ENCODE results near the gene TAOK3. TPM values are rescaled to one million over a fixed set of nuclear protein-coding genes. Genes with fewer than 3 reads are reported as not detected.
"Not testable (repeated sequence)": the region's sequence is repeated elsewhere in the genome, so short reads cannot be mapped to it uniquely, and the experiment has no call there.

Gene TAOK3
- total RNA-seq, 2 donors from 2014 or later, result 106 to 107 TPM

GRCh38 chr12:118359541-118359915 is 13.2 kb downstream of the TAOK3 start:
- Mint-ChIP-seq H3K4me3 (peak overlapping the region; percentile 89), H3K27ac (peak overlapping the region; percentile 88 to 98), H3K36me3 (no peaks in the 10 kb centered on the region), H3K9me3 (no peaks in the 10 kb centered on the region), H3K27me3 (no peaks in the 10 kb centered on the region), H3K4me1 (ENCODE audit: low read depth in 2 of 2) (peaks cover 35 to 46% of the 10 kb centered on the region in 2 donors)
- DNase-seq (ENCODE audit: low spot score), result no peak
- peak in 1 of 2 donors; percentile 41 for ATAC-seq

- Mint-ChIP-seq H3K4me1 (ENCODE audit: low read depth in 2 of 2) (peaks cover 34 to 46% of the 10 kb centered on the region in 2 donors), H3K9me3 (no peaks in the 10 kb centered on the region), H3K27me3 (no peaks in the 10 kb centered on the region), H3K27ac (peak overlapping the region; percentile 88 to 98), H3K4me3 (peak overlapping the region; percentile 89), H3K36me3 (peaks cover 5% of the 10 kb centered on the region)
- peak; percentile 59 to 60 for ATAC-seq
- DNase-seq (ENCODE audit: low spot score), result no peak
Measured at GRCh38 chr12:118358612-118359540, 13.8 kb downstream of the TAOK3 start.

- Mint-ChIP-seq H3K36me3 (peaks cover 10% of the 10 kb centered on the region), H3K4me3 (peak overlapping the region; percentile 89), H3K4me1 (ENCODE audit: low read depth in 2 of 2) (peaks cover 40 to 46% of the 10 kb centered on the region in 2 donors), H3K9me3 (no peaks in the 10 kb centered on the region), H3K27me3 (no peaks in the 10 kb centered on the region), H3K27ac (peak overlapping the region; percentile 88 to 98)
- ATAC-seq, result no peak
- DNase-seq (ENCODE audit: low spot score), result no peak
Measured at GRCh38 chr12:118358008-118358359, 14.7 kb downstream of the TAOK3 start.

- Mint-ChIP-seq H3K27ac (peak overlapping the region; percentile 88 to 98), H3K4me1 (ENCODE audit: low read depth in 2 of 2) (peaks cover 41 to 49% of the 10 kb centered on the region in 2 donors), H3K9me3 (no peaks in the 10 kb centered on the region), H3K4me3 (peak overlapping the region; percentile 89), H3K27me3 (no peaks in the 10 kb centered on the region), H3K36me3 (peaks cover 11% of the 10 kb centered on the region)
- ATAC-seq (peak; percentile 85 to 86), DNase-seq (ENCODE audit: low spot score) (no peak)
Measured at GRCh38 chr12:118357257-118358007, 15.3 kb downstream of the TAOK3 start.

- H3K4me3 Mint-ChIP-seq, result peak overlapping the region; percentile 89
- H3K9me3 Mint-ChIP-seq, result no peaks in the 10 kb centered on the region
- peak; percentile 65 to 77 for ATAC-seq
- peak overlapping the region; percentile 88 to 98 for H3K27ac Mint-ChIP-seq
- no peaks in the 10 kb centered on the region for H3K27me3 Mint-ChIP-seq
- DNase-seq (ENCODE audit: low spot score), result no peak
- H3K4me1 Mint-ChIP-seq (ENCODE audit: low read depth in 2 of 2), result peaks cover 41 to 49% of the 10 kb centered on the region in 2 donors
- H3K36me3 Mint-ChIP-seq, result peaks cover 11% of the 10 kb centered on the region
Measured at GRCh38 chr12:118356809-118357256, 15.9 kb downstream of the TAOK3 start.

GRCh38 chr12:118355843-118356242 is 16.9 kb downstream of the TAOK3 start:
- no peaks in the 10 kb centered on the region for H3K9me3 Mint-ChIP-seq
- ATAC-seq (no peak), DNase-seq (ENCODE audit: low spot score) (no peak)
- peaks cover 41 to 49% of the 10 kb centered on the region in 2 donors for H3K4me1 Mint-ChIP-seq (ENCODE audit: low read depth in 2 of 2)
- H3K27ac Mint-ChIP-seq, result peak overlapping the region; percentile 88 to 98
- no peaks in the 10 kb centered on the region for H3K27me3 Mint-ChIP-seq
- H3K36me3 Mint-ChIP-seq, result peaks cover 11% of the 10 kb centered on the region
- H3K4me3 Mint-ChIP-seq, result peak overlapping the region; percentile 55

GRCh38 chr12:118354903-118355302 is 17.8 kb downstream of the TAOK3 start:
- no peak overlapping the region for H3K4me3 Mint-ChIP-seq
- H3K9me3 Mint-ChIP-seq, result no peaks in the 10 kb centered on the region
- no peaks in the 10 kb centered on the region for H3K27me3 Mint-ChIP-seq
- peak overlapping the region; percentile 88 to 98 for H3K27ac Mint-ChIP-seq
- ATAC-seq (no peak), DNase-seq (ENCODE audit: low spot score) (no peak)
- H3K4me1 Mint-ChIP-seq (ENCODE audit: low read depth in 2 of 2), result peaks cover 47 to 54% of the 10 kb centered on the region in 2 donors
- peaks cover 11% of the 10 kb centered on the region for H3K36me3 Mint-ChIP-seq

- H3K27me3 Mint-ChIP-seq; DNase-seq (ENCODE audit: low spot score); ATAC-seq; H3K4me3 Mint-ChIP-seq; H3K9me3 Mint-ChIP-seq: not testable (repeated sequence)
- H3K27ac Mint-ChIP-seq, result peak overlapping the region; percentile 88 to 98
- H3K4me1 Mint-ChIP-seq (ENCODE audit: low read depth in 2 of 2), result peaks cover 44 to 50% of the 10 kb centered on the region in 2 donors
- H3K36me3 Mint-ChIP-seq, result peaks cover 11% of the 10 kb centered on the region
Measured at GRCh38 chr12:118354503-118354902, 18.2 kb downstream of the TAOK3 start.

- DNase-seq (ENCODE audit: low spot score), result no peak
- H3K27ac Mint-ChIP-seq, result peak overlapping the region; percentile 88 to 98
- ATAC-seq, result no peak
- no peaks in the 10 kb centered on the region for H3K27me3 Mint-ChIP-seq
- H3K4me1 Mint-ChIP-seq (ENCODE audit: low read depth in 2 of 2), result peaks cover 36 to 42% of the 10 kb centered on the region in 2 donors
- H3K4me3 Mint-ChIP-seq, result peak overlapping the region; percentile 1
- peaks cover 11% of the 10 kb centered on the region for H3K36me3 Mint-ChIP-seq
- no peaks in the 10 kb centered on the region for H3K9me3 Mint-ChIP-seq
Measured at GRCh38 chr12:118353721-118354120, 19.0 kb downstream of the TAOK3 start.

GRCh38 chr12:118350908-118351559 is 21.7 kb downstream of the TAOK3 start:
- Mint-ChIP-seq H3K9me3 (no peaks in the 10 kb centered on the region), H3K4me1 (ENCODE audit: low read depth in 2 of 2) (peaks cover 40 to 44% of the 10 kb centered on the region in 2 donors)

GRCh38 chr12:118347916-118348315 is 24.8 kb downstream of the TAOK3 start:
- no peak for DNase-seq (ENCODE audit: low spot score)
- Mint-ChIP-seq H3K27ac (peak overlapping the region; percentile 6 to 31), H3K9me3 (no peaks in the 10 kb centered on the region), H3K4me1 (ENCODE audit: low read depth in 2 of 2) (peaks cover 34 to 37% of the 10 kb centered on the region in 2 donors), H3K4me3 (peak overlapping the region; percentile 40), H3K36me3 (peaks cover under 1% of the 10 kb centered on the region), H3K27me3 (no peaks in the 10 kb centered on the region)
- no peak for ATAC-seq

More at GRCh38 chr12:118350908-118351559, 21.7 kb downstream of the TAOK3 start:
- DNase-seq (ENCODE audit: low spot score) (no peak), ATAC-seq (no peak)
- Mint-ChIP-seq H3K27ac (no peak overlapping the region), H3K27me3 (no peaks in the 10 kb centered on the region), H3K36me3 (peaks cover 11% of the 10 kb centered on the region), H3K4me3 (no peak overlapping the region)

GRCh38 chr12:118346895-118347294 is 25.8 kb downstream of the TAOK3 start:
- Mint-ChIP-seq H3K36me3 (no peaks in the 10 kb centered on the region), H3K27ac (peak overlapping the region; percentile 6 to 31), H3K4me3 (peak overlapping the region; percentile 40), H3K27me3 (no peaks in the 10 kb centered on the region), H3K9me3 (no peaks in the 10 kb centered on the region), H3K4me1 (ENCODE audit: low read depth in 2 of 2) (peaks cover 36 to 39% of the 10 kb centered on the region in 2 donors)
- ATAC-seq, result no peak
- DNase-seq (ENCODE audit: low spot score), result no peak

- DNase-seq (ENCODE audit: low spot score), result no peak
- ATAC-seq, result no peak
- Mint-ChIP-seq H3K4me1 (ENCODE audit: low read depth in 2 of 2) (peaks cover 37 to 40% of the 10 kb centered on the region in 2 donors), H3K27ac (peak overlapping the region; percentile 19 to 23), H3K9me3 (no peaks in the 10 kb centered on the region), H3K4me3 (no peak overlapping the region), H3K36me3 (no peaks in the 10 kb centered on the region), H3K27me3 (no peaks in the 10 kb centered on the region)
Measured at GRCh38 chr12:118345355-118345754, 27.4 kb downstream of the TAOK3 start.

All from natural killer cell treated with Interleukin-12 subunit alpha and Interleukin-12 subunit beta and Interleukin-15 and Interleukin-18, amount 100 ng/mL, for 72 hours (primary cell).